ENCODE data around the gene IRX2. TPM values are rescaled to one million over a fixed set of nuclear protein-coding genes. Genes with fewer than 3 reads are reported as not detected.

The IRX2 gene
- total and polyA plus RNA-seq, 4 donors, result 0.20 to 0.27 TPM; not detected in 2

DNA sequence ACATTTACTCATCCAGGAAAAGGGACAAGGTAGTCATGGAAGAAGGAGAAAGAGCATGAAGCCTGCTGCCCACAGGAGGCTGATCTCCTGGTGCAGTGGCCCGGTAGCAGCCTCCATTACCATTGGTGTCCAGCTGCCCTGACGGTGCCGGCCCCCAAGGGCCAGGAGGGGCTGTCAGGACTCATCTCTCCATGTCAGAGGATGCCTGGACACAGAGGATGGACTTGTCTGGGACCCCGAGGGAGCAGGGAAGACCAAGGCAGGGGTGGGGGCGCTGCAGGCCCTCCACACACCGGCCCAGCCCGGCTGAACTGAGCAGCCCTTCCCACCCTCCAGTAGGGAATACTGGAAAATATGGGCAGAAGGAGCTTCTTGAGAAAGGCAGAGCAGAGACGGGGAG, 52.2 kb downstream of the IRX2 start:
- DNase-seq (no peak), ATAC-seq (ENCODE audit: low FRiP score) (no peak)
- intact Hi-C loops (cut with DNase I), result no loop called here
- Histone ChIP-seq H3K4me3 (ENCODE audit: low read length in 2 of 2) (no peak overlapping the region), H3K9me3 (ENCODE audit: control insufficient read depth, low read length) (no peaks in the 10 kb centered on the region), H3K4me1 (ENCODE audit: control insufficient read depth in 1 of 2, insufficient read depth in 2 of 2, low read length in 2 of 2) (no peaks in the 10 kb centered on the region), H3K27me3 (ENCODE audit: control insufficient read depth in 1 of 2, insufficient read depth in 2 of 2, low read length in 1 of 2) (no peaks in the 10 kb centered on the region), H3K27ac (ENCODE audit: low read depth in 1 of 2, low read length in 2 of 2) (no peak overlapping the region), H3K36me3 (ENCODE audit: control insufficient read depth in 1 of 2, insufficient read depth in 2 of 2, low read length in 1 of 2) (no peaks in the 10 kb centered on the region)
- WGBS, 2 donors, result 80 to 81% methylated on average over 8 of the region's 8 CpGs

DNA sequence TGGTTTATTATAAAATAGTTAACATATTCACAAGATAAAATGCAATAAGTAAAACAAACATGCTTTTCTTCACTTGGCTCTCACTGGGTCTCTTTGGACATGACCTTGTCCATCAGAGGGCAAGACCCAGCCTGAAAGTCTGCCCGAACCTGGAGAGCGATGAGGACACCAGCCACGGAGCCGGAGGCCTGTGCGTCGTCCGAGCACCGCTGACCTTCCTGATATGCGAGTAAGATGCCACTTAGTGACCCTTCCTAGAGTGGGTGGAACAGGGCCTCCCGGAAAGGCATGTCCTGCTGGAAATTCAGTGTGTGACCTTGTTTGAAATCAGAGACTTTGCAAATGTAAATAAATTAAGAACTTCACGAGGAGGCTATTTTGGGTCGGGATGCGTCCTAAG, 52.9 kb downstream of the IRX2 start:
- WGBS, 2 donors, result 65 to 69% methylated on average over 13 of the region's 13 CpGs
- Histone ChIP-seq H3K36me3 (ENCODE audit: control insufficient read depth in 1 of 2, insufficient read depth in 2 of 2, low read length in 1 of 2) (no peaks in the 10 kb centered on the region), H3K4me3 (ENCODE audit: low read length in 2 of 2) (no peak overlapping the region), H3K27me3 (ENCODE audit: control insufficient read depth in 1 of 2, insufficient read depth in 2 of 2, low read length in 1 of 2) (no peaks in the 10 kb centered on the region), H3K9me3 (ENCODE audit: control insufficient read depth, low read length) (no peaks in the 10 kb centered on the region), H3K4me1 (ENCODE audit: control insufficient read depth in 1 of 2, insufficient read depth in 2 of 2, low read length in 2 of 2) (no peaks in the 10 kb centered on the region), H3K27ac (ENCODE audit: low read depth in 1 of 2, low read length in 2 of 2) (no peak overlapping the region)
- DNase-seq, result no peak
- ATAC-seq (ENCODE audit: low FRiP score), result no peak
- intact Hi-C loops (cut with DNase I), result no loop called here

- WGBS, 2 donors, result 83 to 84% methylated on average over 23 of the region's 23 CpGs
- no peak for DNase-seq
- Histone ChIP-seq H3K4me3 (ENCODE audit: low read length in 2 of 2) (no peak overlapping the region), H3K36me3 (ENCODE audit: control insufficient read depth in 1 of 2, insufficient read depth in 2 of 2, low read length in 1 of 2) (no peaks in the 10 kb centered on the region), H3K27ac (ENCODE audit: low read depth in 1 of 2, low read length in 2 of 2) (no peak overlapping the region), H3K9me3 (ENCODE audit: control insufficient read depth, low read length) (no peaks in the 10 kb centered on the region), H3K4me1 (ENCODE audit: control insufficient read depth in 1 of 2, insufficient read depth in 2 of 2, low read length in 2 of 2) (no peaks in the 10 kb centered on the region), H3K27me3 (ENCODE audit: control insufficient read depth in 1 of 2, insufficient read depth in 2 of 2, low read length in 1 of 2) (no peaks in the 10 kb centered on the region)
- intact Hi-C loops (cut with DNase I), result no loop called here
- ATAC-seq (ENCODE audit: low FRiP score), result no peak
Observed at GRCh38 chr5:2697446-2698200, 53.9 kb downstream of the IRX2 start.

- Histone ChIP-seq H3K9me3 (ENCODE audit: control insufficient read depth, low read length) (no peaks in the 10 kb centered on the region), H3K4me3 (ENCODE audit: low read length in 2 of 2) (no peak overlapping the region), H3K4me1 (ENCODE audit: control insufficient read depth in 1 of 2, insufficient read depth in 2 of 2, low read length in 2 of 2) (no peaks in the 10 kb centered on the region), H3K27ac (ENCODE audit: low read depth in 1 of 2, low read length in 2 of 2) (no peak overlapping the region), H3K27me3 (ENCODE audit: control insufficient read depth in 1 of 2, insufficient read depth in 2 of 2, low read length in 1 of 2) (no peaks in the 10 kb centered on the region), H3K36me3 (ENCODE audit: control insufficient read depth in 1 of 2, insufficient read depth in 2 of 2, low read length in 1 of 2) (no peaks in the 10 kb centered on the region)
- intact Hi-C loops (cut with DNase I), result no loop called here
- no peak for DNase-seq
- 92 to 96% methylated on average over 9 of the region's 9 CpGs for WGBS, 2 donors
- no peak for ATAC-seq (ENCODE audit: low FRiP score)
Observed at GRCh38 chr5:2697041-2697440, 54.4 kb downstream of the IRX2 start.
